Keratinocyte (primary cell): ENCODE measurements around the gene NT5C. TPM values are rescaled to one million over a fixed set of nuclear protein-coding genes. Genes with fewer than 3 reads are reported as not detected.

ENCODE experiments used
- DNase-seq: peaks from one replicate; pipeline ENCODE4 v3.0.0-alpha.2; 2011; ENCODE audit warnings: low read depth, missing footprints, low spot score
- FAIRE-seq: peaks from 2 replicates; lab custom pipeline; 2011; peaks lifted over from hg19 to GRCh38; lab: Jason Lieb, UNC
- H2AFZ ChIP-seq: 2 replicates; pipeline ENCODE4 v1.6.0; 2012; ENCODE audit warnings: low read length, control low read depth, inconsistent platforms; ENCODE audit not compliant: control insufficient read depth
- H3K27ac ChIP-seq: 2 replicates; pipeline ENCODE4 v1.5.1; 2011; ENCODE audit warnings: low read length; ENCODE audit not compliant: control insufficient read depth, insufficient read depth
- H3K27me3 ChIP-seq: 3 replicates; pipeline ENCODE4 v1.6.0; 2011; ENCODE audit warnings: low read length; ENCODE audit not compliant: control insufficient read depth, insufficient read depth; ENCODE audit errors: extremely low read depth
- H3K36me3 ChIP-seq, 2 experiments: 2 replicates in 1 of 2; 3 replicates in 1 of 2; pipeline ENCODE4 v1.5.1; 2011; ENCODE audit warnings: low read length in 2 of 2, mild to moderate bottlenecking in 1 of 2; ENCODE audit not compliant: control insufficient read depth in 2 of 2, insufficient read depth in 2 of 2; ENCODE audit errors: extremely low read depth in 1 of 2
- H3K4me1 ChIP-seq: 3 replicates; pipeline ENCODE4 v1.5.1; 2011; ENCODE audit warnings: low read length; ENCODE audit not compliant: control insufficient read depth, insufficient read depth; ENCODE audit errors: extremely low read depth
- H3K4me2 ChIP-seq: 3 replicates; pipeline ENCODE4 v1.6.0; 2011; ENCODE audit warnings: low read depth, low read length; ENCODE audit not compliant: control insufficient read depth, insufficient read depth; ENCODE audit errors: extremely low read depth
- H3K4me3 ChIP-seq, 3 experiments: fragments of 200-600 bp in 1 of 3; sonication (generic) in 1 of 3; 2 replicates in 2 of 3; 3 replicates in 1 of 3; pipeline ENCODE4 v1.5.1; 2011 to 2016; ENCODE audit warnings: low read length in 3 of 3, mild to moderate bottlenecking in 3 of 3, control low read depth in 2 of 3, inconsistent platforms in 1 of 3, low read depth in 1 of 3, mixed read lengths in 1 of 3, mixed run types in 1 of 3, moderate library complexity in 1 of 3; ENCODE audit not compliant: control insufficient read depth in 2 of 3, insufficient read depth in 2 of 3; ENCODE audit errors: extremely low read depth in 1 of 3
- H3K79me2 ChIP-seq: 2 replicates; pipeline ENCODE4 v1.6.0; 2012; ENCODE audit warnings: low read length; ENCODE audit not compliant: control insufficient read depth, insufficient read depth
- H3K9ac ChIP-seq: 3 replicates; pipeline ENCODE4 v1.6.0; 2011; ENCODE audit warnings: low read length; ENCODE audit not compliant: control insufficient read depth, insufficient read depth; ENCODE audit errors: extremely low read depth
- H3K9me1 ChIP-seq: 3 replicates; pipeline ENCODE4 v1.6.0; 2011; ENCODE audit warnings: low read length; ENCODE audit not compliant: control insufficient read depth, insufficient read depth; ENCODE audit errors: extremely low read depth
- H3K9me3 ChIP-seq: 2 replicates; pipeline ENCODE4 v1.5.1; 2012; ENCODE audit warnings: low read depth, low read length; ENCODE audit not compliant: control insufficient read depth
- H4K20me1 ChIP-seq: 3 replicates; pipeline ENCODE4 v1.6.0; 2011; ENCODE audit warnings: low read length; ENCODE audit not compliant: control insufficient read depth, insufficient read depth; ENCODE audit errors: extremely low read depth
- CTCF ChIP-seq, 3 experiments: IDR thresholded peaks in 1 of 3; conservative IDR thresholded peaks in 1 of 3; optimal IDR thresholded peaks in 1 of 3; 2 replicates in 2 of 3; 3 replicates in 1 of 3; pipeline versions ENCODE3 to v1.5.1; 2011; ENCODE audit warnings: low read length in 3 of 3, mild to moderate bottlenecking in 3 of 3, moderate library complexity in 2 of 3, control low read depth in 1 of 3, inconsistent platforms in 1 of 3; ENCODE audit not compliant: insufficient read depth in 2 of 3; ENCODE audit errors: extremely low read depth in 1 of 3
- EZH2 ChIP-seq: IDR thresholded peaks from one replicate; pipeline ENCODE4 v1.6.1; 2012; ENCODE audit warnings: inconsistent platforms, mild to moderate bottlenecking, low read length, moderate library complexity
- dilution Hi-C: fragments of 300-500 bp; cut with MboI; formaldehyde crosslinking; loops from one replicate; pipeline ENCODE4 v1.7.0; 2020; ENCODE audit warnings: low sequenced_read_pairs; ENCODE audit not compliant: extremely low pct_ligation_motif_present
- polyA minus RNA-seq, 3 experiments: library from RNA; depleted of rRNA, polyadenylated mRNA; stranded (reverse); fragments of >200 nt; gene quantifications; 1 replicate in 1 of 3; 2 replicates in 1 of 3; 3 replicates in 1 of 3; pipeline ENCODE4 v1.2.3, GENCODE V29; 2011
- polyA plus RNA-seq, 5 experiments: library from polyadenylated mRNA; depleted of rRNA in 3 of 5; stranded (reverse) in 3 of 5; stranded (forward) in 1 of 5; unstranded in 1 of 5; fragments of >200 nt; gene quantifications; 1 replicate in 1 of 5; 2 replicates in 3 of 5; 3 replicates in 1 of 5; pipeline versions ENCODE4 v1.2.1 to v1.2.3, GENCODE V29; 2011 to 2012; ENCODE audit warnings: missing spikeins in 2 of 5, low read depth in 1 of 5, low replicate concordance in 1 of 5

NT5C gene
- polyA plus RNA-seq = 29.9 to 38.1 TPM (median 38.0 TPM) in 3 replicates
- polyA plus RNA-seq (2011; ENCODE audit: low read depth) = 22.2 TPM
- polyA plus RNA-seq (2011; cell fraction: cytosol; rRNA removed) = 15.2 and 35.4 TPM in 2 replicates
- 32.0 and 44.4 TPM in 2 replicates for polyA plus RNA-seq (2011; cell fraction: nucleus; rRNA removed)
- polyA plus RNA-seq (2012; ENCODE audit: low replicate concordance) = 28.7 and 54.4 TPM in 2 replicates
- 9.4 to 21.4 TPM (median 10.0 TPM) in 3 replicates for polyA minus RNA-seq
- polyA minus RNA-seq (2011; cell fraction: cytosol; rRNA and poly(A)+ RNA removed) = 16.1 TPM
- polyA minus RNA-seq (2011; cell fraction: nucleus; rRNA and poly(A)+ RNA removed) = 8.1 and 9.2 TPM in 2 replicates

DNA sequence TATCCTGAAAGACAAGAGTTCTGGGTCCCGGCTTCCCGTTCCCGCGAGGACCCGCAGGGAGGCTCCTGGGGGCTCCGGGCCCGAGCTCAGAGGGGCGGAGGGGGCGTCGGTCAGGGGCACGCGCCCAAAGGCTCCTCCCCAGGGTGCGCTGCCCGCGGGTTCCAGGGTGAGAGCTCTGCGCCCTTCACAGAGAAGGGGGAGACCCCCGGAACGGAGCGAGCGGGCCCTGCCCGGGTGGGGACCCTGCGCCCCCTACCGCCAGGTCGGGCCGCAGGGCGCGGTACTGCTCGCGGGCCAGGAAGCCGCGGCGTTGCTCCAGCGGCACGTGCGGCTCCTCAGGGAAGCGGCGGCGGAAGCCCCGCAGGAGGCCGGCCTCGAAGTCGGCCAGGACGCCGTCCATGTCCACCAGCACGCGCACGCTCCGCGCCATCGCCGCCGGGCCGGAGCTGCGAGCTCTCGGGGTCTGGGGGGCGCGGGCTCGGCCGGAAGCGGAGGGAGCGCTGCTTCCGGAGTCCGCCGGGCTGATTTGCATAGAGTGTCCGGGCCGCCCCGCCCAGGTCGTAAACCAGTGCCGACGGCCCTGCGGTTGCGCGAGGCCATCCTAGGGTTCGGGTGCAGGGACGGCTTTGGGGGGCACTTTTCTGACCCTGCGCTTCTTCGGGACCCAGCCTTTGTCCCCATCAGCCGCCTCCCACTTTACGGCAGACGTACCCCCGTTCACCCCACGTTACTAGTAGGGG, at the start of gene NT5C:
NT5C (minus strand) TSS at position 465 of the 740 bp plus-strand sequence; CDS start at position 430, 35 bp downstream.
- Histone ChIP-seq H3K79me2 (peaks cover 7% of the 10 kb centered on the region), H3K4me2 (peak within 1 kb of the TSS; percentile 77), H3K9me1 (no peaks in the 10 kb centered on the region), H3K4me3 (peak within 1 kb of the TSS; percentile 61 to 81 (median 72)), H3K4me1 (peaks cover 14% of the 10 kb centered on the region), H3K27me3 (no peaks in the 10 kb centered on the region), H3K9me3 (no peaks in the 10 kb centered on the region), H3K36me3 (peaks cover 15 to 24% of the 10 kb centered on the region in 2 experiments), H3K9ac (peak within 1 kb of the TSS; percentile 86), H4K20me1 (no peaks in the 10 kb centered on the region), H3K27ac (peak within 1 kb of the TSS; percentile 79), H2AFZ (peak within 1 kb of the TSS; percentile 82)
- dilution Hi-C loops = no loop called here
- no peak for DNase-seq
- TF ChIP-seq CTCF (optimal IDR thresholded peaks at IDR 0.05 in 1 of 3, IDR thresholded peaks at IDR 0.05 in 1 of 3, conservative IDR thresholded peaks at IDR 0.05 in 1 of 3; ENCODE audit: extremely low read depth in 1 of 3, insufficient read depth in 2 of 3, low read length in 3 of 3) (peak; percentile 40 to 81 (median 58)), EZH2 (no peak)
- FAIRE-seq = no peak

GRCh38 chr17:75181110-75181509, 49.6 kb upstream of the NT5C start:
- Histone ChIP-seq H3K4me2 (peak overlapping the region; percentile 97), H3K9me1 (no peaks in the 10 kb centered on the region), H3K79me2 (peaks cover 63% of the 10 kb centered on the region), H3K27me3 (no peaks in the 10 kb centered on the region), H3K36me3 (peaks cover 8 to 15% of the 10 kb centered on the region in 2 experiments), H3K9ac (peak overlapping the region; percentile 87), H3K4me1 (peaks cover 2% of the 10 kb centered on the region), H3K9me3 (no peaks in the 10 kb centered on the region), H3K27ac (peak overlapping the region; percentile 85), H3K4me3 (peak overlapping the region; percentile 70 to 95 (median 88)), H4K20me1 (peaks cover 12% of the 10 kb centered on the region), H2AFZ (no peak overlapping the region)
- DNase-seq (no peak), FAIRE-seq (no peak)
- TF ChIP-seq CTCF (optimal IDR thresholded peaks at IDR 0.05 in 1 of 3, IDR thresholded peaks at IDR 0.05 in 1 of 3, conservative IDR thresholded peaks at IDR 0.05 in 1 of 3; ENCODE audit: extremely low read depth in 1 of 3, insufficient read depth in 2 of 3, low read length in 3 of 3) = no peak
- no peak for TF ChIP-seq EZH2
- dilution Hi-C loops = no loop called here
